ENCODE results near the gene CTIF. TPM values are rescaled to one million over a fixed set of nuclear protein-coding genes. Genes with fewer than 3 reads are reported as not detected.

The CTIF gene
- total RNA-seq, 1 experiment from 2014 or later: 95.8 TPM

DNA sequence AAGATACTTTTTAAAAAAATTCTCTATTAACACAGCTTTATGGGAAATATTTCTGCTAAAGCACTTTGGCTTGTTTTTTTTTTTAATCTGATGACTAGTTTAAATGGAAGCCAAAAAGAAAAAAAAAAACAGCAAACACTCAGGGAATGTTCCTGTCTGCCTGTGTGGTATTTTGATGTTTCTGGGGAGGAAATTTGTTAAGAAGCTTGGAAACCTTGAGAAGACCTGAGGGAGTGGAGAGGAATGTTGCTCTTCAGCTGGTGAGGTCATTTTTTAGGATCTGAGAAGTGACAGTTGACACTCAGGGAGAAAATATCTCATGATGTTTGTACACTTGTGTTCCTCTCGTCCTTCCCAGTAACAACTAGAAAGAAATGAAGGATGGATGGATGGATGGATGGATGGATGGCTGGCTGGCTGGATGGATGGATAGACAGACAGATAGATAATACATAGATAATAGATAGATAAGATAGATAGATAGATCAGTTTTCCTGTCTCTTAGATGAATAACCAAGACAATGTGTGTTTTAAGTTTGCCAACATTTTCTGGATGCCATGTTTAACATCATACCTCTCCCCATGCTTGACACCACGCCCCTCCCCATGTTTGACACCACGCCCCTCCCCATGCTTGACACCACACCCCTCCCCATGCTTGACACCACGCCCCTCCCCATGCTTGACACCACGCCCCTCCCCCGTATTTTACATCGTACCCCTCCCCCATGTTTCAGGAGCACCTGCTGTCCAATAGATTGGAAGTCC is 84.8 kb downstream of the CTIF start:
- DNase-seq (ENCODE audit: unreplicated experiment): peak; percentile 38
- Mint-ChIP-seq H3K4me1 (ENCODE audit: insufficient read depth, unreplicated experiment) (peaks cover 58% of the 10 kb centered on the region), H3K36me3 (ENCODE audit: insufficient read depth, unreplicated experiment) (peaks cover 20% of the 10 kb centered on the region), H3K9me3 (ENCODE audit: unreplicated experiment) (no peaks in the 10 kb centered on the region), H3K27me3 (ENCODE audit: insufficient read depth, unreplicated experiment) (no peaks in the 10 kb centered on the region), H3K4me3 (ENCODE audit: unreplicated experiment) (peak overlapping the region; percentile 16), H3K27ac (ENCODE audit: low read depth, unreplicated experiment) (peak overlapping the region; percentile 87)
- ChIA-PET POLR2A (interaction anchor here (0.7 kb wide), 1 partner anchor 367 kb away, joined by 3 read pairs; no protein-coding TSS in a partner anchor), CTCF (interaction anchor here (0.5 kb wide), 1 partner anchor 40 kb away, joined by 3 read pairs; no protein-coding TSS in a partner anchor)
- intact Hi-C loops (cut with micrococcal nuclease): loop anchor here (2.0 kb wide), 1 partner anchor 83 kb away; no protein-coding TSS in a partner anchor
- BruUV-seq (replicated peaks): no TSS peak
- TF ChIP-seq, protein P1, sequence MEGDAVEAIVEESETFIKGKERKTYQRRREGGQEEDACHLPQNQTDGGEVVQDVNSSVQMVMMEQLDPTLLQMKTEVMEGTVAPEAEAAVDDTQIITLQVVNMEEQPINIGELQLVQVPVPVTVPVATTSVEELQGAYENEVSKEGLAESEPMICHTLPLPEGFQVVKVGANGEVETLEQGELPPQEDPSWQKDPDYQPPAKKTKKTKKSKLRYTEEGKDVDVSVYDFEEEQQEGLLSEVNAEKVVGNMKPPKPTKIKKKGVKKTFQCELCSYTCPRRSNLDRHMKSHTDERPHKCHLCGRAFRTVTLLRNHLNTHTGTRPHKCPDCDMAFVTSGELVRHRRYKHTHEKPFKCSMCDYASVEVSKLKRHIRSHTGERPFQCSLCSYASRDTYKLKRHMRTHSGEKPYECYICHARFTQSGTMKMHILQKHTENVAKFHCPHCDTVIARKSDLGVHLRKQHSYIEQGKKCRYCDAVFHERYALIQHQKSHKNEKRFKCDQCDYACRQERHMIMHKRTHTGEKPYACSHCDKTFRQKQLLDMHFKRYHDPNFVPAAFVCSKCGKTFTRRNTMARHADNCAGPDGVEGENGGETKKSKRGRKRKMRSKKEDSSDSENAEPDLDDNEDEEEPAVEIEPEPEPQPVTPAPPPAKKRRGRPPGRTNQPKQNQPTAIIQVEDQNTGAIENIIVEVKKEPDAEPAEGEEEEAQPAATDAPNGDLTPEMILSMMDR (IDR thresholded peaks at IDR 0.05; ENCODE audit: unreplicated experiment): no peak

DNA sequence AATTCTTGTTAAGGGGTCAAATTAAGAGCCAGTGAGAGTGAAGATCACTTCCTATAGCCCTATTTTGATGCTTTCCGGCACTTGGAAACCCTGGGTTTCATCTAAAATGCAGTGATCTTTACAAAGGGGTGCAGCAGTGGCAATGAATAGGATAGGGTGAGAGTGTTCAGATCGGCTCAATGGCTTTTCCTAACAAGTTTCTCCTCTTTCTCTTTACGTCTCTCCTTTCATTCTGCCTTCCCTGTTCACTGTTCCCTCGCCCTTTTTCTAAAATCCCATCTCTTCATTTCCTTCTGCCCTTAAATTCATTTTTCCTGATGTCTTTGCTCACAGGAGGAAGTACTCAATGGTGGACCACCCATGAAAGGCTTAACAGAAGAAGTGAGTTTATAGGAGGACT is 86.0 kb downstream of the CTIF start:
- Mint-ChIP-seq H3K27ac (ENCODE audit: low read depth, unreplicated experiment) (peak overlapping the region; percentile 87), H3K4me1 (ENCODE audit: insufficient read depth, unreplicated experiment) (peaks cover 64% of the 10 kb centered on the region), H3K27me3 (ENCODE audit: insufficient read depth, unreplicated experiment) (no peaks in the 10 kb centered on the region), H3K9me3 (ENCODE audit: unreplicated experiment) (no peaks in the 10 kb centered on the region), H3K4me3 (ENCODE audit: unreplicated experiment) (no peak overlapping the region), H3K36me3 (ENCODE audit: insufficient read depth, unreplicated experiment) (peaks cover 20% of the 10 kb centered on the region)
- CTCF ChIA-PET: no interaction called here
- intact Hi-C loops (cut with micrococcal nuclease): no loop called here
- no peak for DNase-seq (ENCODE audit: unreplicated experiment)
- POLR2A ChIA-PET: interaction anchor here (0.6 to 0.9 kb wide), 2 partner anchors 118 to 1738 kb away, joined by 3 to 4 read pairs; no protein-coding TSS in a partner anchor
- no TSS peak for BruUV-seq (replicated peaks)
- TF ChIP-seq, protein P1 (IDR thresholded peaks at IDR 0.05; ENCODE audit: unreplicated experiment): no peak

DNA sequence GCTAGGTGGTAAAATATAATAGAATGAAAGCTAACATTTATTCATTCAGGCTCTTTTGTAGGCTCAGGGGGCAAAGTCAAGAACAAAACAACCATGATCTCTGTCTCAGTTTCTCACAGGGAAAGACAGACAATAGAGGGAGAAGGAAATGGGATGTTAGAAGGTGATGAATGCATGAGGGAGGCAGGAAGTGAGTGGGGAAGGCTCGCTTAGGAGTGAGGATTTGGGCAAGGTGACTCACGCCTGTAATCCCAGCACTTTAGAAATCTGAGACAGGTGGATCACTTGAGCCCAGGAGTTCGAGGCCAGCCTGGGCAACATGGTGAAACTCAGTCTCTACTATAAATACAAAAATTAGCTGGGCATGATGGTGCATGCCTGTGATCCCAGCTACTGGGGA is 88.4 kb downstream of the CTIF start:
- H3K27ac Mint-ChIP-seq (ENCODE audit: low read depth, unreplicated experiment): peak overlapping the region; percentile 89
- no peaks in the 10 kb centered on the region for H3K9me3 Mint-ChIP-seq (ENCODE audit: unreplicated experiment)
- H3K4me1 Mint-ChIP-seq (ENCODE audit: insufficient read depth, unreplicated experiment): peaks cover 51% of the 10 kb centered on the region
- no peaks in the 10 kb centered on the region for H3K27me3 Mint-ChIP-seq (ENCODE audit: insufficient read depth, unreplicated experiment)
- H3K36me3 Mint-ChIP-seq (ENCODE audit: insufficient read depth, unreplicated experiment): peaks cover 8% of the 10 kb centered on the region
- BruUV-seq (replicated peaks): no TSS peak
- ChIA-PET CTCF (no interaction called here), POLR2A (interaction anchor here (0.6 kb wide), 1 partner anchor 478 kb away, joined by 3 read pairs; no protein-coding TSS in a partner anchor)
- peak; percentile 23 for DNase-seq (ENCODE audit: unreplicated experiment)
- TF ChIP-seq, protein P1 (IDR thresholded peaks at IDR 0.05; ENCODE audit: unreplicated experiment): no peak
- H3K4me3 Mint-ChIP-seq (ENCODE audit: unreplicated experiment): no peak overlapping the region
- intact Hi-C loops (cut with micrococcal nuclease): no loop called here

DNA sequence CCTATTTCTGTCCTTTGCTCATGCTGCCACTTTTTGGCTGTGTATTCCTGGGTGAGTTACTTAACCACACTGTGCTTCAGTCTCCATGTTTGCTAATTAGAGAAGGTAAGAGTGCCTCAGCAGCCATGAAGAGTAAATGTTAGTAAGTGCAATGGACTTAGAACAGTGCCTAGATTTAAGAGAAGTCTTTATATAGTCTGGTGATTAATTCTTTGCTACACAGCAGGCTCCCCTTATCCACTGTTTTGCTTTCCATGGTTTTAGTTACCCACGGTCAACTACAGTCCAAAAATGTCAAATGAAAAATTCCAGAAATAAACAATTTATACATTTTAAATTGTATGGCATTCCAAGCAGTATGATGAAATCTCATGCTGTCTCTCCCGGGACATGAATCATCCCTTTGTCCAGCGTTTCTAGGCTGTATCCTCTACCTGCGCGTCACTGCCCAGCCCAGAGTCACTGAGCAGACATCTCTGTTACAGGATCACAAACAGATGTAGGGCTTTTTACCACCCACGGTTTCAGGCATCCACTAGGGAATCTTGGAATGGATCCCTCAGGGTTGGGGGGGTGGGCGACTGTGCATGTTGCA is 91.0 kb downstream of the CTIF start:
- intact Hi-C loops (cut with micrococcal nuclease): no loop called here
- peak; percentile 90 for DNase-seq (ENCODE audit: unreplicated experiment)
- H3K4me1 Mint-ChIP-seq (ENCODE audit: insufficient read depth, unreplicated experiment): peaks cover 28% of the 10 kb centered on the region
- H3K4me3 Mint-ChIP-seq (ENCODE audit: unreplicated experiment): no peak overlapping the region
- TSS peak; percentile 62 for BruUV-seq (replicated peaks)
- peak overlapping the region; percentile 68 for H3K27ac Mint-ChIP-seq (ENCODE audit: low read depth, unreplicated experiment)
- CTCF ChIA-PET: no interaction called here
- TF ChIP-seq, protein P1 (IDR thresholded peaks at IDR 0.05; ENCODE audit: unreplicated experiment): no peak
- POLR2A ChIA-PET: interaction anchor here (1.3 kb wide), 1 partner anchor 81 kb away, joined by 3 read pairs; no protein-coding TSS in a partner anchor
- peaks cover 8% of the 10 kb centered on the region for H3K36me3 Mint-ChIP-seq (ENCODE audit: insufficient read depth, unreplicated experiment)
- no peaks in the 10 kb centered on the region for H3K9me3 Mint-ChIP-seq (ENCODE audit: unreplicated experiment)
- H3K27me3 Mint-ChIP-seq (ENCODE audit: insufficient read depth, unreplicated experiment): no peaks in the 10 kb centered on the region

Data from MCF 10A (cell line).